NCI-H345 treated with DMSO at 0.1 percent for 48 hours (cell line): ENCODE measurements around the gene NSUN4.
"Not testable (repeated sequence)": the region's sequence is repeated elsewhere in the genome, so short reads cannot be mapped to it uniquely, and the experiment has no call there.

Experiments
- DNase-seq: peaks from one replicate; lab custom pipeline; 2025; ENCODE audit not compliant: unreplicated experiment; lab: John Stamatoyannopoulos, UW

The NSUN4 gene

GRCh38 chr1:46325285-46326076 is 15.1 kb upstream of the NSUN4 start:
- DNase-seq = not testable (repeated sequence)

GRCh38 chr1:46328182-46328581 is 12.4 kb upstream of the NSUN4 start:
- DNase-seq = not testable (repeated sequence)

GRCh38 chr1:46329807-46330206 is 10.8 kb upstream of the NSUN4 start:
- DNase-seq = not testable (repeated sequence)

DNA sequence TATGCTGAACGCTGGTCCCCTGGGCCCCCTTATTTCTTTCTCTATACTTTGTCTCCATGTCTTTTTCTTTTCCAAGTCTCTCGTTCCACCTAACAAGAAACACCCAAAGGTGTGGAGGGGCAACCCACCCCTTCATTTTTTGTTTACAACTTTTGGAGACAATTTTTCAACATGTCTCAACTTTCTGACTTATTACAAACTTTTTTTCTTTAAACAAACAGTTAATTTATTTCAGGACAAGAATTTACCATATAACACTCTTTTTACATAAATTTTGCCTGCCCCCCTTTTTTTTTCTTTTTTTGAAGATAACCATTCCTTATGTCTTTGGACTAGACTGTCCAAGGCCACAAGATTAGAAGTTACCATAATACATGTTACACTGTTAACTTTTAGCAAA is 10.2 kb upstream of the NSUN4 start:
- DNase-seq = not testable (repeated sequence)

GRCh38 chr1:46331786-46332540 is 8.6 kb upstream of the NSUN4 start:
- DNase-seq = not testable (repeated sequence)

- no peak for DNase-seq
These were observed 7.1 kb upstream of the NSUN4 start for GRCh38 chr1:46333300-46334029.

DNA sequence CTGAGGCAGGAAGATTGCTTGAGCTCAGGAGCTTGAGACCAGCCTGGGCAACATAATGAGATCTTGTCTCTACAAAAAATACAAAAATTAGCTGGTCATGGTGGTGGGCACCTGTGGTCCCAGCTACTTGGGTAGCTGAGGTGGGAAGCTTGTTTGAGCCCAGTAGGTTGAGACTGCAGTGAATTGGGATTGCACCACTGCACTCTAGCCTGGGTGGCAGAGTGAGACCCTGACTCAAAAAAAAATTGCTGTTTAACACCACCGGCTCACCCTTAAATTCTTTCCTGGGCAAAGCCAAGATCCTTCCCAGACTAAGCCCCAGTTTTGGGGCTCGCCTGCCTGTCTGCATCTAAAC is 6.6 kb upstream of the NSUN4 start:
- no peak for DNase-seq

DNA sequence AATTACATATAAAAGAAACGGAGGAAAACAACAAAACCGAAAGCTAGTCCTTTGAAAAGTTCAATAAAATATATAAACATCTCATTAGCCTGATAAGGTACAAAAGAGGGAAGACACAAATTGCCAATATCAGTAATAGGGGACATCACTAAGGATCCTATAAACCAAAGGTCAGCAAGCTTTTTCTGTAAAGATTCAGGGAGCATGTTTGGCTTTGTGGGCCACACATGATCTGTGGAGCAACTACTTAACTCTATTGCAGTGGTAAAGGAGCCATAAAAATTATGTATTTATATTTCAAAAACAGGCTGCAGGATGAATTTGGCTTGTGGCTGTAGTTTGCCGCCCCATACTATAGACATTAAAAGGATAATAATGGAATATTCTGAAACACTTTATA is 5.5 kb upstream of the NSUN4 start:
- DNase-seq = no peak

DNA sequence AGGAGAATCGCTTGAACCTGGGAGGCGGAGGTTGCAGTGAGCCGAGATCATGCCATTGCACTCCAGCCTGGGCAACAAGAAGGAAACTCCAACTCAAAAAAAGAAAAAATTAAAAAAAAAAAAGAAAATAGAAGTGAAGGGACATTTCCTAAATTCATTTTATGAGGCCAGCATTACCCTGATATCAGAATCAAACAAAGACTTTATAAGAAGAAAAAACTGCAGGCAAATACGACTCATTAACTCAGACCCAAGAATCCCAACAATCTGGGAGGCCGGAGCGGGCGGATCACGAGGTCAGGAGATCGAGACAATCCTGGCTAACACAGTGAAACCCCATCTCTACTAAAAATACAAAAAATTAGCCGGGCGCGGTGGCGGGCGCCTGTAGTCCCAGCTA is 3.2 kb upstream of the NSUN4 start:
- DNase-seq = not testable (repeated sequence)

DNA sequence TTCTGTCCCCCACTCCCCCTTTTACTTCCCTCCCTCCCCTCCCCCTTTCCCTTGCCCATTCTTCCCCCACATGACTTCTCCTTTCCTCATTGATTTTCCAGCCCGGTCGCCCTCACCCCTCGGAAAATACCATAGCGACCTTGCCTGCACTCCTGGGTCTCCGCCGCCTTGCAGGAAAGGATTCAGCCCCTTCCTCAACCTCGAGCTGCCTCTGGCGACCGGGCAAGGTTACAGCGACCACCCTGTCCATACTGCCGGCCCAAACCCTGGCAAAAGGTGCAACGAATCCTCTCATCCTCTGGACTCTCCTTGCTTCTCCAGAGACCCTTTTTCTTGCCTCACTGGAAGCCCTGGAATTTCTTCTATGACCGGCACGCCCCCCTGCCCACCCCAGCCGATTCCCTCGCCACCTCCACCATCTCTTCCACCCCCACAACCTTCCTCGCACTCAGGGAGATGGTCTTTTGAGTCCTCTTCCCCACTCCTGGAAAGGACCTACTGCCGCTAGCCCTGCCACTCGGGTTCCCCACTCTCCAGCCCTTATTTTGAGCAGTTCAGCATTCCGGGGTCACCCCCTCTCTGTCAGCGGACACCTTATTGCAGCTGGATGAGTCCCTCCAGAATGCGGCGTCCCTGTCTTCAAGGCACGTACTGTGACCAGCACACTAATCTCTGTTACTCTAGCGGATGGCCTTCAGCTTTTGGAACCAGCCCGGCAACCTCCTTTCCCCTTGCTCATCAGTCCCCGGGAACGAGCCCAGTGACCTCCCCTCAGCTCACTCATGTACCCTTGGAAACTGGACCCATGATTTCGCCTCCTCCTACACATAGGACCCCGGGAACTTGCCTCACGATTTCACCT is 846 bp downstream of the NSUN4 start:
- no peak for DNase-seq

- DNase-seq = no peak
These were observed 1.6 kb downstream of the NSUN4 start for GRCh38 chr1:46342084-46342656.

- no peak for DNase-seq
These were observed 2.2 kb downstream of the NSUN4 start for GRCh38 chr1:46342677-46343350.

- DNase-seq = no peak
These were observed 2.7 kb downstream of the NSUN4 start for GRCh38 chr1:46343351-46343695.

GRCh38 chr1:46343705-46344104 is 3.1 kb downstream of the NSUN4 start:
- DNase-seq = no peak

DNA sequence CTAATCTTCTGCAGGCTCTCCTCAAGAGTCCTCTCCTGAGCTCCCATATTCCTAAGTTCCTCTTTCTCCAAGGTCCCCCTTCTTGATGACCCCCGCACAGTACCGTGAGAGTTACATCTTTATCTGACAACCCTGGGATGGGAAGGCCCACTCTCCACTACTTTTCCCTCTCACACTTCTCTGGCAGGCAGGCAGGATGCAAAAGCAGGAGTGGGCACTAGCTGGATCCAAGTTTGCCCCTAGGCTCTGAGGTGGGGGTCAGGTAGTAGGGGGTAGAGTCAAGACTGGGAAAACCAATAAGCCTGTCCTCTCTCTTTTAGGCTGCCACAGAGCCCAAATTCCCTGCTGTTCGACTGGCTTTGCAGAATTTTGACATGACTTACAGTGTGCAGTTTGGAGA is 3.9 kb downstream of the NSUN4 start:
- no peak for DNase-seq

DNA sequence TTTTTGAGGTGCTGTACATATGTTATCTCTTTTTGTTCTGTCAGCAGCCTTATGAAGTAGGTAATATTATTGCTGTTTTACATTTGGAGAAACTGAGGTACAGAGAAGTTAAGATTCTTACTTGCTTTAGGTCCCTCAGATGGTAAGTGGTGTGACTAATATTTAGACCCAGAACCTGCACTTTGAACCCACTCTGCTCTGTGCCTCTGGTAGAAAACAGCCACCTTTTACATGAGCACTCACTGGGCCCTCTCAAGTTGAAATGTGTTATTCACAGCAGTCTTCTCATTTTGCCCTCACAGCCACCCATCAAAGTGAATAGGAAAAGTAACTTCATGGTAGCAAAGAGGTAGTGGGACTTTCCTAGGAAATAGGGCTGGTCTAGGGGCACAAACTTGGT is 4.7 kb downstream of the NSUN4 start:
- DNase-seq = no peak

DNA sequence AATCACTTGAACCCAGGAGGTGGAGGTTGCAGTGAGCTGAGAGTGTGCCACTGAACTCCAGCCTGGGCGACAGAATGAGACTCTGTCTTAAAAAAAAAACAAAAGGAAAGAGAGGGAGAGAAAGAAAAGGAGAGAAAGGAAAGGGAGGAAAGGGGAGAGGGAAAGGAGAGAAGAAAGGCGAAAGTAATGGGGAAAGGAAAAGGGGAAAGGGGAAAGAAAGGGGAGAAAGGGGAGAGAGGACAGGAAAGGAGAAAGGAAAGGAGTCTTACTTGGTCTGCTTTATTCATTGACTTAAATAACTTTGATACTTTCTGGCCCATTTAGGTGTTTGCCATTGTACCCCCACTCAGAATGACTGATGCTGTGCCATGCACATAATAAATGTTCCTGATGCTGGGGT is 11.8 kb downstream of the NSUN4 start:
- DNase-seq = no peak

DNA sequence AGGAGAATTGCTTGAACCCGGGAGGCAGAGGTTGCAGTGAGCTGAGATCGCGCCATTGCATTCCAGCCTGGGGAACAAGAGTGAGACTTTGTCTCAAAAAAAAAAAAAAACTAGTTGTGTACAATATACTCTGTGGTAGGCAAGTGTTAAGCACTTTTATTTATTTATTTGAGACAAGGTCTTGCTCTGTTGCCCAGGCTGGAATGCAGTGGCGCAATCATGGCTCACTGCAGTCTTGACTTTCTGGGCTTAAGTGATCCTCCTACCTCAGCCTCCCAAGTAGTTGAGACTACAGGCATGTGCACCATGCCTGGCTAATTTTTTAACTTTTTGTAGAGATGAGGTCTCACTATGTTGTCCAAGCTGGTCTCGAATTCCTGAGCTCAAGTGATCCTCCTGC is 15.3 kb downstream of the NSUN4 start:
- not testable (repeated sequence) for DNase-seq

DNA sequence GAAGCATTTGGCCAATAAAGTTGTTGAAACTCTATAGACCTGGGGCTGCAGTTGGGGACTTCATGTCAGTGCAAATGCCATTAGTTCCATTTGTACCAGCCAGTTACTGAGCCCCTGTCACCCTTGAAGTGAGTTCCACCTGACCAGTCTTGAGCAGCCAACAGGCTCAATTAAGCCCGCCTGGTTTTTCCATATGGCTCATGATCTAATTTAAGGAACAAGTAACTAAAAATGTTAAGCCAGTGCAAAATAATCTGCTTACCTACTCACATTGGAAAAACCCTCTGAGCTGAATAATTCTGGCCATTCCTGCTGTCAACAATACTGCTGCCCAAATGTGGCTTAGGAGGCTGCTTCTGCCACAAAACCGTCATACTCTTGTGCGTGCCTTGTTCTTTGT is 21.6 kb downstream of the NSUN4 start:
- no peak for DNase-seq

DNA sequence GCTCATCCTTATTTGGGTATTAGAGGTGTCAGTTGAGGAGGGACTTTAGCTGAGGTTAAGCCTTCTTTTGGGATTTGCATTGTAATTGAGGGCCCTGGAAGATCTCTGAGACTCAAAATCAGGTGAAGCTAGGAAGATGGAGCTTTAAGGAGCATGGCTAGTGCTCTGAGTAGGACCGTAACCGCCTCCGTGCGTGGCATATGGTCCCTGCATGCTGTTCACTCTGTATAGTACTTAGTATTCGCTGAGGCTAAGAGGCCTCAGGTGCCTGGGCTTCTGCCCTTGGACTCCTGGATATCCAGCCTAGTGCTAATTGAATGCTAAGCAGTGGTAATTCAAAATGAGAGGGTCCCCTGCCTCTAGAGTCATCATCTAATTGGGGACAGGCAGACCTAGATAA is 22.5 kb downstream of the NSUN4 start:
- DNase-seq = no peak
